OCI-LY1 (cell line): ENCODE data around the gene CD40.

ENCODE experiments used
- CTCF ChIP-seq: fragments of 200-600 bp; sonication (generic), shearing (Covaris generic); IDR thresholded peaks from 2 replicates; pipeline ENCODE4 v1.5.1; 2017; ENCODE audit warnings: mild to moderate bottlenecking, antibody characterized with exemption, low read length, moderate library complexity, mixed read lengths
- EZH2 ChIP-seq: fragments of 200-600 bp; sonication (generic), shearing (Covaris generic); IDR thresholded peaks from 2 replicates; pipeline ENCODE4 v1.8.0; 2017; ENCODE audit warnings: borderline replicate concordance, mixed run types, mild to moderate bottlenecking, antibody characterized with exemption, low read length, moderate library complexity, mixed read lengths

GRCh38 chr20:46077642-46078305 lies 40.3 kb upstream of the CD40 start:
- no peak for TF ChIP-seq CTCF
- no peak for TF ChIP-seq EZH2
